ENCODE measurements around the gene TIMM44.
A peak's percentile ranks its signal among the peaks of the same experiment; 100 is the strongest.

- TF ChIP-seq CTCF (IDR thresholded peaks at IDR 0.05) (peak; percentile 85), EZH2 (IDR thresholded peaks at IDR 0.05) (no peak), EZH2phosphoT487 (IDR thresholded peaks at IDR 0.05) (no peak)
Measured at GRCh38 chr19:7970716-7971448, 27.4 kb upstream of the TIMM44 start.
